ENCODE results near the gene SREK1IP1.
"Not testable (repeated sequence)": the region's sequence is repeated elsewhere in the genome, so short reads cannot be mapped to it uniquely, and the experiment has no call there.

The SREK1IP1 gene

GRCh38 chr5:64749385-64749784, 19.1 kb downstream of the SREK1IP1 start:
- peaks cover 7 to 15% of the 10 kb centered on the region in 2 donors for H3K4me1 Mint-ChIP-seq (ENCODE audit: low read depth in 2 of 2)
- DNase-seq (no peak), ATAC-seq (replicated peaks) (no peak)
- H3K27me3 Mint-ChIP-seq: no peaks in the 10 kb centered on the region
- H3K9me3 Mint-ChIP-seq: no peaks in the 10 kb centered on the region
- peaks cover 7% of the 10 kb centered on the region for H3K36me3 Mint-ChIP-seq (ENCODE audit: insufficient read depth)
- H3K4me3 Mint-ChIP-seq: no peak overlapping the region
- peak overlapping the region in 1 of 2 donors; percentile 39 for H3K27ac Mint-ChIP-seq

GRCh38 chr5:64746446-64746845, 22.0 kb downstream of the SREK1IP1 start:
- ATAC-seq (replicated peaks): no peak

GRCh38 chr5:64744914-64745313, 23.6 kb downstream of the SREK1IP1 start:
- no peak overlapping the region for H3K4me3 Mint-ChIP-seq
- H3K9me3 Mint-ChIP-seq: no peaks in the 10 kb centered on the region
- DNase-seq: no peak
- no peaks in the 10 kb centered on the region for H3K27me3 Mint-ChIP-seq
- peaks cover 4% of the 10 kb centered on the region for H3K36me3 Mint-ChIP-seq (ENCODE audit: insufficient read depth)
- ATAC-seq (replicated peaks): no peak
- H3K4me1 Mint-ChIP-seq (ENCODE audit: low read depth in 2 of 2): peaks cover 11 to 12% of the 10 kb centered on the region in 2 donors
- H3K27ac Mint-ChIP-seq: peak overlapping the region in 1 of 2 donors; percentile 72

More at GRCh38 chr5:64746446-64746845, 22.0 kb downstream of the SREK1IP1 start:
- no peaks in the 10 kb centered on the region for H3K36me3 Mint-ChIP-seq (ENCODE audit: insufficient read depth)
- H3K27me3 Mint-ChIP-seq: no peaks in the 10 kb centered on the region
- no peaks in the 10 kb centered on the region for H3K9me3 Mint-ChIP-seq
- H3K27ac Mint-ChIP-seq: no peak overlapping the region
- H3K4me1 Mint-ChIP-seq (ENCODE audit: low read depth in 2 of 2): peaks cover 12 to 19% of the 10 kb centered on the region in 2 donors
- DNase-seq: no peak
- no peak overlapping the region for H3K4me3 Mint-ChIP-seq

GRCh38 chr5:64742821-64743220, 25.7 kb downstream of the SREK1IP1 start:
- ATAC-seq (replicated peaks) (no peak), DNase-seq (no peak)
- no peaks in the 10 kb centered on the region for H3K9me3 Mint-ChIP-seq
- no peak overlapping the region for H3K27ac Mint-ChIP-seq
- no peak overlapping the region for H3K4me3 Mint-ChIP-seq
- H3K36me3 Mint-ChIP-seq (ENCODE audit: insufficient read depth): peaks cover 10% of the 10 kb centered on the region
- peaks cover 4 to 7% of the 10 kb centered on the region in 2 donors for H3K4me1 Mint-ChIP-seq (ENCODE audit: low read depth in 2 of 2)
- H3K27me3 Mint-ChIP-seq: no peaks in the 10 kb centered on the region

- no peak for ATAC-seq (replicated peaks)
- Mint-ChIP-seq H3K9me3 (no peaks in the 10 kb centered on the region), H3K4me3 (no peak overlapping the region), H3K27ac (no peak overlapping the region), H3K27me3 (no peaks in the 10 kb centered on the region), H3K36me3 (ENCODE audit: insufficient read depth) (peaks cover 10% of the 10 kb centered on the region), H3K4me1 (ENCODE audit: low read depth in 2 of 2) (peaks cover 4 to 11% of the 10 kb centered on the region in 2 donors)
- no peak for DNase-seq
These were observed 26.1 kb downstream of the SREK1IP1 start for GRCh38 chr5:64742411-64742810.

GRCh38 chr5:64727150-64727549, 41.3 kb downstream of the SREK1IP1 start:
- H3K27ac Mint-ChIP-seq: no peak overlapping the region
- no peak for ATAC-seq (replicated peaks)
- no peak overlapping the region for H3K4me3 Mint-ChIP-seq
- peaks cover 3 to 18% of the 10 kb centered on the region in 2 donors for H3K4me1 Mint-ChIP-seq (ENCODE audit: low read depth in 2 of 2)
- H3K9me3 Mint-ChIP-seq: no peaks in the 10 kb centered on the region
- no peaks in the 10 kb centered on the region for H3K27me3 Mint-ChIP-seq
- no peak for DNase-seq
- H3K36me3 Mint-ChIP-seq (ENCODE audit: insufficient read depth): peaks cover 37% of the 10 kb centered on the region

- Mint-ChIP-seq H3K27ac (no peak overlapping the region), H3K4me3 (no peak overlapping the region), H3K27me3 (no peaks in the 10 kb centered on the region), H3K4me1 (ENCODE audit: low read depth in 2 of 2) (peaks cover 0 to 5% of the 10 kb centered on the region in 2 donors), H3K9me3 (no peaks in the 10 kb centered on the region), H3K36me3 (ENCODE audit: insufficient read depth) (peaks cover 28% of the 10 kb centered on the region)
- DNase-seq (no peak), ATAC-seq (replicated peaks) (no peak)
These were observed 45.9 kb downstream of the SREK1IP1 start for GRCh38 chr5:64722588-64722987.

- H3K4me3 Mint-ChIP-seq; DNase-seq; H3K27ac Mint-ChIP-seq; ATAC-seq (replicated peaks); H3K4me1 Mint-ChIP-seq (ENCODE audit: low read depth in 2 of 2); H3K27me3 Mint-ChIP-seq; H3K36me3 Mint-ChIP-seq (ENCODE audit: insufficient read depth); H3K9me3 Mint-ChIP-seq: not testable (repeated sequence)
These were observed 54.0 kb downstream of the SREK1IP1 start for GRCh38 chr5:64714495-64714894.

- DNase-seq: no peak
- Mint-ChIP-seq H3K36me3 (ENCODE audit: insufficient read depth) (no peaks in the 10 kb centered on the region), H3K4me1 (ENCODE audit: low read depth in 2 of 2) (no peaks in the 10 kb centered on the region), H3K9me3 (no peaks in the 10 kb centered on the region), H3K27me3 (peaks cover 20 to 24% of the 10 kb centered on the region in 2 donors), H3K27ac (no peak overlapping the region), H3K4me3 (no peak overlapping the region)
- ATAC-seq (replicated peaks): no peak
These were observed 61.3 kb downstream of the SREK1IP1 start for GRCh38 chr5:64707191-64707590.

GRCh38 chr5:64706074-64706473, 62.4 kb downstream of the SREK1IP1 start:
- ATAC-seq (replicated peaks); H3K27ac Mint-ChIP-seq; H3K4me3 Mint-ChIP-seq: not testable (repeated sequence)

GRCh38 chr5:64700765-64701164, 67.7 kb downstream of the SREK1IP1 start:
- ATAC-seq (replicated peaks): no peak
- no peaks in the 10 kb centered on the region for H3K4me1 Mint-ChIP-seq (ENCODE audit: low read depth in 2 of 2)

More at GRCh38 chr5:64706074-64706473, 62.4 kb downstream of the SREK1IP1 start:
- H3K9me3 Mint-ChIP-seq; H3K36me3 Mint-ChIP-seq (ENCODE audit: insufficient read depth); DNase-seq; H3K4me1 Mint-ChIP-seq (ENCODE audit: low read depth in 2 of 2): not testable (repeated sequence)
- peaks cover 20 to 29% of the 10 kb centered on the region in 2 donors for H3K27me3 Mint-ChIP-seq

GRCh38 chr5:64696414-64696813, 72.1 kb downstream of the SREK1IP1 start:
- H3K27ac Mint-ChIP-seq; H3K36me3 Mint-ChIP-seq (ENCODE audit: insufficient read depth); H3K4me3 Mint-ChIP-seq; DNase-seq; H3K4me1 Mint-ChIP-seq (ENCODE audit: low read depth in 2 of 2); ATAC-seq (replicated peaks): not testable (repeated sequence)
- Mint-ChIP-seq H3K9me3 (peaks cover 9 to 15% of the 10 kb centered on the region in 2 donors), H3K27me3 (peaks cover 37 to 49% of the 10 kb centered on the region in 2 donors)

More at GRCh38 chr5:64700765-64701164, 67.7 kb downstream of the SREK1IP1 start:
- peaks cover 25 to 47% of the 10 kb centered on the region in 2 donors for H3K27me3 Mint-ChIP-seq
- no peak for DNase-seq
- no peak overlapping the region for H3K4me3 Mint-ChIP-seq
- H3K27ac Mint-ChIP-seq: no peak overlapping the region
- H3K36me3 Mint-ChIP-seq (ENCODE audit: insufficient read depth): no peaks in the 10 kb centered on the region
- peaks cover 9 to 15% of the 10 kb centered on the region in 2 donors for H3K9me3 Mint-ChIP-seq

- no peak for DNase-seq
These were observed 74.9 kb downstream of the SREK1IP1 start for GRCh38 chr5:64693636-64694035.

GRCh38 chr5:64691291-64691690, 77.2 kb downstream of the SREK1IP1 start:
- ATAC-seq (replicated peaks) (no peak), DNase-seq (no peak)
- Mint-ChIP-seq H3K4me3 (no peak overlapping the region), H3K9me3 (no peaks in the 10 kb centered on the region), H3K4me1 (ENCODE audit: low read depth in 2 of 2) (peaks cover 0 to 5% of the 10 kb centered on the region in 2 donors), H3K36me3 (ENCODE audit: insufficient read depth) (no peaks in the 10 kb centered on the region), H3K27me3 (peaks cover 52 to 58% of the 10 kb centered on the region in 2 donors), H3K27ac (no peak overlapping the region)

More at GRCh38 chr5:64693636-64694035, 74.9 kb downstream of the SREK1IP1 start:
- peaks cover 0 to 5% of the 10 kb centered on the region in 2 donors for H3K4me1 Mint-ChIP-seq (ENCODE audit: low read depth in 2 of 2)
- no peaks in the 10 kb centered on the region for H3K36me3 Mint-ChIP-seq (ENCODE audit: insufficient read depth)
- ATAC-seq (replicated peaks): no peak
- no peak overlapping the region for H3K4me3 Mint-ChIP-seq
- peaks cover 9 to 13% of the 10 kb centered on the region in 2 donors for H3K9me3 Mint-ChIP-seq
- no peak overlapping the region for H3K27ac Mint-ChIP-seq
- peaks cover 52 to 54% of the 10 kb centered on the region in 2 donors for H3K27me3 Mint-ChIP-seq
